ENCODE data around the gene PSMC2.
"Not testable (repeated sequence)": the region's sequence is repeated elsewhere in the genome, so short reads cannot be mapped to it uniquely, and the experiment has no call there.

Gene PSMC2

DNA sequence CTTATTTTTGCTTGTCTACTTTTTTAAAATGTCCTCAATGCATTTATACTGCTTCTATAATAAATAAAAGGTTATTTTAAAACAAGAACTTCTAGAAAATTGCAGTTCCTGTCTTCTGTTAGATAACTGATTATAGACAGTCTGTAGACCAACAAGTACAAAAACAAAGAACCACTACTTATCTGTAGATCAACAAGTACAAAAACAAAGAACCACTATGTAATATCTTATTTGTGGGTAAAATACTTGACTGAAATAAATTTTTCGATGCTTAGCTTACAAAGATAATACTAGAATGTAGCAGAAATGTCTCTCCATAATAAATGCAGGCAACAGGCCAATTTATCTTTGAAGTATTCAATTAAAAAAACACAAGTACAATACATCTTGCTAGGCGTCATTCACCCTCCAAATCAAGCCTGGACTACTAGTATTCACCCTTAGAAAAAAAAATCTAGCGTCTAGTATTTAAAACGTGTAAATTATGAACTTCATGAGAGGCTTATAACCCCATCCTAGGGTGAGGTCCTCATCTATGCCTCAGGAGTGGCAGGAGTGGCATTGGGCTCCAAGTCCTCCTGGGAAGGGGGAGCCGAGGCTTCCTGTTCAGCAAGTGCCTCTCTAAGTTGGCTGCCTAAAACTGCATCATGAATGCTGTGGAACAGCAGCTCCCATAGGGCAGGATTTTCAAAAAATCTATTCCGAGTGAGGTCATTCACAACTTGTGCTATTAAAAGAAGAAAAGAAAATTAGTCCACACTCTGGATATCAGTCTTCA, 26.6 kb downstream of the PSMC2 start:
- no peak for DNase-seq (ENCODE audit: low read depth in 3 of 3, low spot score in 1 of 3)

DNA sequence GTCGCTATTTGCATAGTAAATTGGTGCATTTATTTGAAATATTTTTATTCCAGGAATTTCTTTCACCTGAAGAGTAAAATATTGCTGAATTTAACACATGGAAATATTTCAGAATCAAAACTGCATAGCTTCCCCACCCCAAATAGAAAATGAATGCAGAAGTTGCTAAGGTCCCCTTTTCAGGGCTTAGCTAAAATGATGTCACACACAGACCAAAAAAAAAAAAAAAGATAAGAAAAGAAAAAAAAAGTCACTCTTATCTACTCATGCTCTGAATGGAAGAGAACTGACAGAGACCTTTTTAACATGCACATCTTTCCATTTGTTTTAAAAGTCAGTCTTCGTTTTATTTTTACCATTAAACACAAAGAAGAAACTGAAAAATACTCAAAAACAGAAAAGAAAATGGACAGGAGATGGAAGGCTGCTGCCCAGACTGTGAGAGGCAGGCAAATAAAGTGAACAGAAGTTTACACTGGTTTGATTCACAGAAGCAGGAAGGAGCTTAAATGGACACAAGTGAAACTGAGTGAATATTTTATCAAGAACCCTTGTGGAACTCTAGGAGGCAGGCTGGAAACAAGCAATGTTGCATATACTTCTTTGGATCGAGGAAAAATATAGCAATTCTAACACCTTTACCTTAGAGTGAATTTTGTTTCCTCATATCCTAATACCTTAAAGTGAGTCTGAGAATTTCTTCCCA, 32.0 kb downstream of the PSMC2 start:
- DNase-seq (ENCODE audit: low read depth in 3 of 3, low spot score in 1 of 3) = no peak

DNA sequence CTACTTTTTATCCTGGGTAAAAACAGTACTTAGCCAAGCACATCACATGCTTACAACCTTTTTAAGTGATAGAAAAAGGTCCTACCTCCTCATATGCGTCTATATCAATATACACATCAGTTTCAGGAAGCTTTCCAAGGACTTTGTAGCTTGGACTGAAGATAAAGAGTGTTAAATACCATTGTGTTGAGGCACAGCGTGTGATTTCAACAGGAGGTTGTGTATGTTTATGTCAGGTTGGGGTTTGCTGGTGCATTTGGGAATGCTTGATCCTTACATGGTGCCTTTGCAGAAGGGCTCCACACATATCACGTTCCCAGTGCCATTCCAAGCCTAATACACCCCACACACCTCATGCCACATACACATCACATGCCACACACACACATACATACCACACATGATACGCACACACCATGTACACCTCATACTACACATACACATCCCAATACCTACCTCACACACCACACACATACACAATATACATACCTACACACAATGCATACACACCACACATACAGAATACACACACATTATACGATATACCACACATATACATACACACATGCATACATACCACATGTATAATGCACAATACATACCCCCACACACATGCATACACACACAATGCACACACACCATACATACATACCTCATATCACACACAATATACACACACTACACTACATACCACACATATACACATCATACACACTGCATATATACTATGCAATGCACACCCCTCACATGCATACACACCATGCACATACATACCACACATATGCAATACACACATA, 33.1 kb downstream of the PSMC2 start:
- no peak for DNase-seq (ENCODE audit: low read depth in 3 of 3, low spot score in 1 of 3)

DNA sequence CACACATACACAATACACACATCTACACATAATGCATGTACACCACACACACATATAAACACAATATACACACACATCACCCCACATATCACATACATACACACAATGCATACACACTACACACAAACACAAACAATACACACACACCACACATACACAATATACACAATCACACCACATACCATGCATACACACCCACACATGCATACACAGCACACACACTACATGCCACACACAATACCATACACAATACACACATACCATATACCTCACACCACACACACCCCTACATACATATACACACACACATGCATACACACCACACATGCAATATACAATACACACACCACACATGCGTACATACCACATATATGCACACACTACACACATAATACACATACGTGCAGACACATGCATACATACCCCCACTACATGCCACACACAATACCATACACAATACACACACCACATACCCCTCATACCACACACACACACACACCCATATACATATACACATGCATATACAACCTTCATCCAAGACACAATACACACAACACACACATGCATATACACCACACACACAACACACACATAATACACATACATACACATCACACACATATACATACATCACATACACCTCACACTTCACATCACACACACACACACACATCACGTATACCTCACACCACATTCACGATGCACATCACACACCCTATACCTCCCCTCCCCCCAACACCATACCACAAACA, 34.0 kb downstream of the PSMC2 start:
- DNase-seq (ENCODE audit: low read depth in 3 of 3, low spot score in 1 of 3) = no peak

DNA sequence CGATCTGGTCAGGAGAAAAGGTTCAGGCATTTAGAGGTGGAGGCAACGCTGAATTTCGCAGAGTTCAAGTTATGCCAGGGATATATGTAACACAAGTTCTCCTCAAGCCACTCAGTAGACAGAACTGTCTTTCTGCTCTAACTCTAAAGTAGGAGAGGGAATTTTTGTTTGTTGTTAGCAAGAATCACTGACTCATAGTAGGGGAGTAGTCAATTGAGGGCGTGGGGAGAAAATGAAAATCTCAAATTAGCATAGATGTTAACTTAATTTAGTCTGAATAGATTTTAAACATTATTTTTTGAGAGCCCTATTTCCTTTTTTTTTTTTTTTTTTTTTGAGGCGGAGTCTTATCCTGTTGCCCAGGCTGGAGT, 34.6 kb downstream of the PSMC2 start:
- DNase-seq (ENCODE audit: low read depth in 3 of 3, low spot score in 1 of 3) = no peak

DNA sequence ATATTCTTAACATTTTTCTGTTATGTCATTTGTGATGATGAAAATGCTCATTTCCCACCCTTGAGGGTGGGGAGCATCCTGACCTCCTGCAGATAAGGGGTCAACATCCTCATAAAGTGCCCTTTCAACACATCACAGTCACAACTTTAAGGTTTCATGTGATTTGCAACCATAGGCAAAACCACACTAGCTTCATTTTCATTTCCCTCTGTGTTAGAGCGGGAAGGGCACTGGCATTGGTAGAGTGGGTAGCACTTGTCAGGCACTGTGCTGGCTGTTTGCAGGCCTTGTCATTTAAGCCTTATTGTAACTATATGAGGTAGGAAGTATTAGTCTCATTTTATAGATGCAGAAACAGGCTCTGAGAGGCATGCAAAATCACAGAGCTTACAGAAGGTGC, 39.8 kb downstream of the PSMC2 start:
- no peak for DNase-seq (ENCODE audit: low read depth in 3 of 3, low spot score in 1 of 3)

DNA sequence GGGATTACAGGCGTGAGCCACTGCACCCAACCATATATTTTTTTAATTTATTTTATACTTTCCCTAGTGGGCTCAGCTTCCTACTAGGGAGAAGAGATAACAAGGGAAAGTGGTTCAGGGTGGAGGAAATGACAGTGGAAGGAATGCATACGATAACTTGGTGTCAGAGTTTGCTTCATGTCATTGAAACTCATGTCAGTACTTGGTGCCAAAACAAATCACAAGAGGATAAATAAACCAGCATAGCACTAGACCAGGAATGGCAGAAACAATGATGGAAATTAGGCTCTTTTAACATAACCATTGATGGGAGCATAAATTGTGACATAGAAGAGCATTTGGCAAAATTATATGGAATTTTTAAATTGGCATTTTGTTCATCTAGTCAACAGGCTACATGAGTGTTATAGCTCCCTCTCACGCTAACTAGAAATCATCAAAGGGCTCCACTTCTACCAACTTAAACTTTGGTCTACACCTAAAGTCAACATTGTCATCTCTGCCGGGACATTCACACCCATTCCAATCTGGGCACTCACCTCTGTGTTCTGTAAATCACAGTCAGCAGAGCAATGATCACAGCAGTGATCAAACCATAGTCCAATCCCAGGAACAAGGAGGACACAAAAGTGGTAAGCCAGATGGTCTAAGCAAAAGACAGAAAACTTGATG, 41.2 kb downstream of the PSMC2 start:
- DNase-seq (ENCODE audit: low read depth in 3 of 3, low spot score in 1 of 3) = no peak

DNA sequence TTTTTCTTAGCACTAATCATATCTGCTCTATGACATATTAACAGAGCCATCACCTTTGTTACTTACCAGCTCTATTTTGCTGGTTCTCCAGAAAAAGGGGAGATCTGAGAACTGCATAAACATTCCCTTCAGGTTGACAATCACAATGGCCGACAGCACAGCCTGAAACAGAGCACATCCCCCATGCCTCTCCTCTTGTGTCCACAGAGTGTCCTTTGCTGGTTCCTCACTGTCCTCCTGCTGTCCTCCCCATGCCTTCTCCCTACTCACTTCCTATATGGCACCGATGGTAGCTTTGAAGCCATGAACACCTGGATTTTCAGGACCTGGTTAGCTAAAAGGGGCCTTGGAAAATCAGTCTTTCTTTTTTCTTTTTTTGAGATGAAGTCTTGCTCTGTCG, 41.8 kb downstream of the PSMC2 start:
- DNase-seq (ENCODE audit: low read depth in 3 of 3, low spot score in 1 of 3) = no peak

DNA sequence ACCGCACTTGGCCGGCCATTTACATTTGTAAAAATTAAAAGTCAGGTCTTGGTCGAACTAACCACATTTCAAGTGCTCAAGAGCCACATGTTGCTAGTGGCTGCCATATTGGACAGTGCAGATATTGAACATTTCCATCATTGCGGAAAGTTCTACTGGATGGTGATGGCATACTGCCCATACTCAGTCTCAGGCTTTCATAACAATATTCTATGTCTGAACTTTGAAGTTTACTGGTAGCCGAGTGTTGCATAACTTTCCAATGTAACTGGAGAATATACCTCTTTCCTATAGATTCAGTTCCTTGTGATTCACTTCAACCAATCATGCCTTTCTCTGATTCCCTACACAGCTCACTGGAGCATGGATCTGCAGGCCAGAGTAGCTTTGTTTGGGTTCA, 43.7 kb downstream of the PSMC2 start:
- no peak for DNase-seq (ENCODE audit: low read depth in 3 of 3, low spot score in 1 of 3)

DNA sequence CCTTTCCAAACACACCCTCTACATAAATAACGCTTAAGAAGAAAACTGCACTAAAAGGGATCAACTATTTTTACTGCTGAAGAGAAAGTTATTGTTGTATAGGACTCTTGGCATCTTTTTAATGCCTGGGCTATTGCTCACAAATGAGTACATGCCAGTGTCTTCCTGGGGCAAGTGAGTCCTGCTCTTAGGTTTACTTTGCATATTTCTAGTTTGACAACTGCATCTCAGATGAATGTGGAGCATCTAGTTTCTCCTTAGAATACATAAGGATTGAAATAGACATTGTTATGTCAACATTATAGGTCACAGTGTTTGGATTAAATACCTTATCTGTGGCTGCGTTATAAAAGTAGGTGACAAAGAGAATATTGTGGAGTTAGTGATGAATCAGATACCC, 44.5 kb downstream of the PSMC2 start:
- DNase-seq (ENCODE audit: low read depth in 3 of 3, low spot score in 1 of 3) = no peak

DNA sequence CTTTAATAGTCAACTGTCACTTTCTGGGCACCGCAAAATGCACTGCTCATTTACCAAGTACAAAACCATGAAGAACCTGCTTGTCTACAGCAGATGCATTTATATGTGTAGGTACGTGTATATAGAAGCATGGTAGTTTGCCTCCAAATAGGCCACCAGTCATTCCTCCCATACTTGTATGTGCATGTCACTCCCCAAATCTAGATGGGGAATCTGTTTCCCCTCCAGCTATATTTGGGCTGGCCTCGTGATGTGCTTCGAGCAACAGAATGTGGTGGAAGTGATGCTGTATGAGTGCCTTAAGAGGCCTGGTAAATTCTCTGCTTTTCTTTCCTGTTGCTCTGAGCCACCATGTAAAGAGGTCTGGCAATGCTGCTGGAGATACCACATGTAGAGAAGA, 47.1 kb downstream of the PSMC2 start:
- DNase-seq (ENCODE audit: low read depth in 3 of 3, low spot score in 1 of 3) = no peak

DNA sequence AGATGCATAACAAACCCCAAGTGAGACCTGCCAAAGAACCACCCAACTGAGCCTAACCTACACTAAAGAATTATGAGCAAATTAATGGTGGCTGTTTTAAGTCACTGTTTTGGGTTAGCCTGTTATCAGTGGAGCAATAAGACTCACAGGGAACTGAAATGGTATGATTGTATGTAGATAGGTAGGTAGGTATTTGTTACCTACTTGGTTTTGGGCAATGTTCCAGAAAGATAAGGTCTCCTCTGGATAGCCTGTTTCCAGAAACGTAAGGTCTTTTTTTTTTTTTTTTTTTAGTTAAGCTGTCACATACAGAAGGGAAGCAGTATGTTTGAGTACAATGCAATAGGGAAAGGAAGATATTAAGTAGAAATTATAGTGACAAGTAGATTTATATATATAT, 47.6 kb downstream of the PSMC2 start:
- DNase-seq (ENCODE audit: low read depth in 3 of 3, low spot score in 1 of 3) = no peak

DNA sequence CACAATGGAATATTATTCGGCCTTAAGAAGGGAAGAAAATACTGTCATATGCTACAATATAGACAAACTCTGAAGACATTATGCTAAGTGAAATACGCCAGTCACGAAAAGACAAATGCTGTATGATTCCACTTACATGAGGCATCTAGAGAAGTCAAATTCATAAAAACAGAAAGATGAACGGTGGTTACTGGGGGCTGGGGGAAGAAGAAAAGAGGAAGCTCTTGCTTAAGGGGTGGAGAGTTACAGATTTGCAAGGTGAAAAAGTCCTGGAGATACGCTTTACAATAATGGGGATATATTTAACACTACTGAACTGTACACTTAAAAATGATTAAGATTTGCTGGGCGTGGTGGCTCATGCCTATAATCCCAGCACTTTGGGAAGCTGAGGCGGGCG, 49.0 kb downstream of the PSMC2 start:
- no peak for DNase-seq (ENCODE audit: low read depth in 3 of 3, low spot score in 1 of 3)

DNA sequence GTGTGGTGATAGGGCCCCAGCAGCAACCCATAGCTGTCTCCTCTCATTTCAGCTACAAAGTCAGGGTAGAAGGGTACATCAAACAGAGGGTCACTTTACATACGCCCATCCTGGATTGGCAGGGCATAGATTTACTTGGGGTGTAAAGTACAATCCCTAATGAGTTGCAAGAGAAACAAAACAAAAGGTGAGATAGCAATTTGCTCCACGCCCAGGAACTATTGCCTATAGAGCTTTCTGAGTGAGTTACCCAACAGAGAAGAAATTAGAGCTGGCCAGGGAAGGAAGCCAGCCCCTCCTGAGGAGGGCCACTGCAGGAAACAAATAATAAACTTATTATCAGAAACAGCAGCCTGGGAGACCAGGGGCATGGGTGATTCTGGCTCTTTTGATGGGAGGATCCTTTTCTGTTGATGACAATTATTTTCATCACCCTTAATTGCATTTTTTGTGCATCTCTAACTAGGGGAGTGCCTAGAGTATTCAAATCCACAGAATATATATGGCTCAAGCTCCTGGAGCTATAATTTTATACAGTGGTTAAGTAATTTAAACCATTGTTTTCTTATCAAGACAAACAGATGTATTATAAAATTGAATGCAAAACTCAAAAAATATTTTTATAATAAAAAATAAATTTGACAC, 51.2 kb downstream of the PSMC2 start:
- no peak for DNase-seq (ENCODE audit: low read depth in 3 of 3, low spot score in 1 of 3)

DNA sequence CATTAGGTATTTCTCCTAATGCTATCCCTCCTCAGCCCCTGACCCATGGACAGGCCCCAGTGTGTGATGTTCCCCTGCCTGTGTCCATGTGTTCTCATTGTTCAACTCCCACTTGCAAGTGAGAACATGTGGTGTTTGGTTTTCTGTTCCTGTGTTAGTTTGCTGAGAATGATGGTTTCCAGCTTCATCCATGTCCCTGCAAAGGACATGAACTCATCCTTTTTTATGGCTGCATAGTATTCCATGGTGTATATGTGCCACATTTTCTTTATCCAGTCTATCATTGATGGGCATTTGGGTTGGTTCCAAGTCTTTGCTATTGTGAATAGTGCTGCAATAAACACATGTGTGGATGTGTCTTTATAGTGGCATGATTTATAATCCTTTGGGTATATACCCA, 52.2 kb downstream of the PSMC2 start:
- not testable (repeated sequence) for DNase-seq (ENCODE audit: low read depth in 3 of 3, low spot score in 1 of 3)

DNA sequence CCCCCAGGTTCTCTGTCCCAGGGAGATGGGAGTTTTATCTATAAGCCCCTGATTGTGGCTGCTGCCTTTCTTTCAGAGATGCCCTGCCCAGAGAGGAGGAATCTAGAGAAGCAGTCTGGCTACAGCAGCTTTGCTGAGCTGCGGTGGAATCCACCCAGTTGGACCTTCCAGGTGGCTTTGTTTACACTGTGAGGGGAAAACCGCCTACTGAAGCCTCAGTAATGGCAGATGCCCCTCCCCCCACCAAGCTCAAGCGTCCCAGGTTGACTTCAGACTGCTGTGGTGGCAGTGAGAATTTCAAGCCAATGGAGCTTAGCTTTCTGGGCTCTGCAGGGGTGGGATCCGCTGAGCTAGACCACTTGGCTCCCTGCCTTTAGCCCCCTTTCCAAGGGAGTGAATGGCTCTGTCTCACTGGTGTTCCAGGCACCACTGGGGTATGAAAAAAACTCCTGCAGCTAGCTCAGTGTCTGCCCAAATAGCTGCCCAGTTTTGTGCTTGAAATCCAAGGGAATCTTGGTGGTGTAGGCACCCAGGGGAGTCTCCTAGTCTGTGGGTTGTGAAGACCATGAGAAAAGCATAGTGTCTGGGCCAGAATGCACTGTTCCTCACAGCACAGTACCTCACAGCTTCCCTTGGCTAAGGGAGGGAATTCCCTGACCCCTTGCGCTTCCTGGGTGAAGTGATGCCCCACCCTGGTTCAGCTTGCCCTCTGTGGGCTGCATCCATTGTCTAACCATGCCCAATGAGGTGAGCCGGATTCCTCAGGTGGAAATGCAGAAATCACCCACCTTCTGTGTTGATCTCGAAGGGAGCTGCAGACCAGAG, 58.6 kb downstream of the PSMC2 start:
- DNase-seq (ENCODE audit: low read depth in 3 of 3, low spot score in 1 of 3) = not testable (repeated sequence)

DNA sequence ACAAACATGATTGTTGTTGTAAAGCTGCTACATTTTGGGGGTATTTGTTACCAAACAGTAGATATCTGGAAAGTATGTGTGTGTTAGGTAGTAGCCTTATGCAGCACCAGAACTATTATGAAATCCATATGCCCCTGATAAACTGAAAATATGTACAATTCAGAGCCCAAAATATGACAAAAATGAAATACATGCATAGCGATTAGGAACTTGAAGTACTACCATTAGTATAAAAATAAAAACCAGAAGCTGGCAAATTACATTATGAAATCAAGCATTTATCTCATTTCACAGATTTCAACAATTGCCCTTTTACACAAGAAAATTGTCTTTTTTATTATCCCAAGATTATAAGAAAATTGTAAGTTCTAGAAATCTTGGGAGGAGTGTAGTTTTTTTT, 64.7 kb downstream of the PSMC2 start:
- DNase-seq (ENCODE audit: low read depth in 3 of 3, low spot score in 1 of 3) = no peak

DNA sequence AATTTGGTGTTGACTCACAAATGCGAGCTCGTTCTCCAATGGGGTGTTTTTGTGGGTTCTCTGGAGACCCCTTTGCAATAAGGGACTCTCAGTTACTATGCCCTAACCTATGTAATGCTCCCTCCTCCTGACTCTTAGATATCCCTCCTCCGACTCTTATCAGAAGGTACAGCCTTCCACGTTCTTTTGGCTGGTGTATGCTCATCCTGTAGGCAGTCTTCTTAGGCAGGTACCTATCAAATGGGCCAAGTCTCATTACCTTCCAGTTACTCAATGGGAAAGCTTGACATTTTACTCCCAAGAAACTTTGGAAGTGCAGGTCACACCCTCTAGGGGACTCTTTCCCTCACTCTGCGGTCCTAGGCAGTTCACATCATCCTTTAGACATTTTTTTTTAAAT, 66.0 kb downstream of the PSMC2 start:
- DNase-seq (ENCODE audit: low read depth in 3 of 3, low spot score in 1 of 3) = no peak

DNA sequence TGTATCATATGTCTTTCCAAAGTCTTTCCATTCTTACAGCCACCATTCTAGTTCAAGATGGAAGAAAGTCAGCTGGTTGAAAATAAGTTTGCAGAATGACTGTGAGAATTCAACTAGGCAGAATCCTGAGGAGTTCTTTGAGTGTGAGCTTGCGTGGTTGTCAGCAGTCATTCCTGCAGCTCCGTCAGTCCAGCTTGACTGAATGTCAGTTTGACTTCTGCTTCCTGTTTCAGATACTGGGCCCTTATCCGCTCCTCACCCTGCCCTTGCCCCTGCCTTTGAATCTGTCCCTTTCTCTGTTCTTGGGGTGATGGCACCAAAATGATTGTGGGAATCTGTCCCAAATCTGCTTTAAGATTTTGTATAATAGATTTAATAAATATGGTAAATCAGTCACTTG, 70.8 kb downstream of the PSMC2 start:
- DNase-seq (ENCODE audit: low read depth in 3 of 3, low spot score in 1 of 3) = no peak

Measured in stimulated activated CD4-positive, alpha-beta T cell treated with anti-CD3 and anti-CD28 coated beads, TNF-alpha, amount 100 ng/mL, for 1 hour (primary cell).